Measurements from ENCODE around the gene SUCLG1. TPM values are rescaled to one million over a fixed set of nuclear protein-coding genes. Genes with fewer than 3 reads are reported as not detected.
"Not testable (repeated sequence)": the region's sequence is repeated elsewhere in the genome, so short reads cannot be mapped to it uniquely, and the experiment has no call there.

The SUCLG1 gene
- total RNA-seq, 2 experiments from 2014 or later = 75.3 to 80.7 TPM

DNA sequence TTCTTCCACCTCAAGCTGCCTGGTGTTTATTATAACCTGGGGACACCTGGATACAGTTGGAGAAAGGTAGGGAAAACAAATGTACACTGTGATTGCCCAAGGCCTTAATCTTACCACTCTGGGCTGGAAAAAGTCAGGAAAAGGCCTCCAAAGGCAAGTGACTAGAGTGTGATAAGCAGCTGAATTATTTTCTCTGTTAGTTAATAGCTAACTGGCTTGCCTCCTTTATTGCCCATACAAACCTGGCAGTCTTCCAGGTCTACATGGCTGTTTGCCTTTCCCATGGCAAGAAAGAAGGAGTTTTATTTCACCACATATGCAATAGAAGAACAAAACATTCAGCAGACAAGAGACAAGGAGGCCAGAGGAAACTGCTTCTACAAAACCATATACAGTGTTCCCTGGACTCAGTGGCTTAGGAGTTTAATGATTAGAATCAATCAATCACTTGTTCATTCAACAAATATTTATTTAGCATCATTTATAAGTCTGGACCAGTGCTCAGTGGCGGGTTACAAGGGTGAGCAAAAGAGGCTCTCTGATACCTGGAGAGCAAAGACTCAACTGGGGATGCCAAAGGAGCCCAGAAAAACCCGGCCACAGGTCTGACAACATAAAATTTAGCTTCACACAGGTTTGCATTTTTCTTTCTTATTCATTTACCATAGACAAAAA lies 27.5 kb upstream of the SUCLG1 start:
- intact Hi-C loops (cut with micrococcal nuclease) = no loop called here
- DNase-seq = no peak
- no peaks in the 10 kb centered on the region for H3K9me3 Mint-ChIP-seq
- H3K4me3 Mint-ChIP-seq = no peak overlapping the region
- no peaks in the 10 kb centered on the region for H3K27me3 Mint-ChIP-seq (ENCODE audit: low read depth)
- CTCF ChIA-PET = no interaction called here
- H3K36me3 Mint-ChIP-seq (ENCODE audit: low read depth) = no peaks in the 10 kb centered on the region
- no peak overlapping the region for H3K27ac Mint-ChIP-seq
- H3K4me1 Mint-ChIP-seq (ENCODE audit: low read depth) = peaks cover 11% of the 10 kb centered on the region

DNA sequence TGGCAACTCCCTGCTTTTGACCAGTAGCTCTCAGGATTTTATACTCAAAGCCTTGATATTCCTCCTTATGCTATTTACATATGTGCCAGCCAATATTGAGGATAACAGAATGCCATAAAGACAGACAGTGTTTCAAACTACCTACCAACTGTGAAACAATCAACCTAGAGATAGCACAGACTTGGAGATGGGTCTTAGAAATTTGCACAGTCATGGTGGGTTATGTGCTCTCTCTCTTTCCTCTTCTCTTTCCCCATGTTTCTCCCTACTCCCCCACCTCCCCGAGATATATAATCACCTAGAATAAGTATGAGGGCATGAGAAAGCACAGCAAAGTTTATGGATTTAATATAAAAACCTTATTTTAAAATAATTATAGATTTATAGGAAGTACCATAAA lies 24.2 kb upstream of the SUCLG1 start:
- intact Hi-C loops (cut with micrococcal nuclease) = no loop called here
- Mint-ChIP-seq H3K4me3 (no peak overlapping the region), H3K36me3 (ENCODE audit: low read depth) (no peaks in the 10 kb centered on the region), H3K27me3 (ENCODE audit: low read depth) (no peaks in the 10 kb centered on the region), H3K27ac (no peak overlapping the region), H3K4me1 (ENCODE audit: low read depth) (peaks cover 17% of the 10 kb centered on the region), H3K9me3 (no peaks in the 10 kb centered on the region)
- CTCF ChIA-PET = interaction anchor here (0.9 kb wide), 1 partner anchor 443 kb away, joined by 3 read pairs; no protein-coding TSS in a partner anchor
- no peak for DNase-seq

DNA sequence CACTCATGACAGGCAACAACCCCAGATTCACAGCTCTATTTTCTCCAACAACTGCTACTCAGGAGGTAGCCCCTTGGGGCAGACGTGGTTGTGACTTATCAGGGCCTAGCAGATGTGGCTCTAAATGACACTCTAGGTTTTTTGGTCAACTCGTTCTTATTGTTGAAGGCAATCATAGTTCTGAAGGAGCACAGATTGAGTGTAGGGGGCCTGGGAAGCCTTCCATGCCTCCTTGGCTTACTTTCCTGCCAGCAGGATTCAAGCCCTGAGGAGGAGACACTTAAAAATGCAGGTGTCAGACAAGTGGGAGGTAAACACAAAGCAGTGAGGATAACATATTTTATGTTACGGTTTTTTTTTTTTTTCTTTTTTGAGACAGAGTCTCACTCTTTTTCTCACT lies 23.5 kb upstream of the SUCLG1 start:
- intact Hi-C loops (cut with micrococcal nuclease) = no loop called here
- H3K9me3 Mint-ChIP-seq = peaks cover 2% of the 10 kb centered on the region
- CTCF ChIA-PET = interaction anchor here (1.2 kb wide), 1 partner anchor 24 kb away, joined by 3 read pairs; no protein-coding TSS in a partner anchor
- H3K4me1 Mint-ChIP-seq (ENCODE audit: low read depth) = peaks cover 17% of the 10 kb centered on the region
- no peak for DNase-seq
- no peaks in the 10 kb centered on the region for H3K27me3 Mint-ChIP-seq (ENCODE audit: low read depth)
- no peak overlapping the region for H3K4me3 Mint-ChIP-seq
- no peaks in the 10 kb centered on the region for H3K36me3 Mint-ChIP-seq (ENCODE audit: low read depth)
- no peak overlapping the region for H3K27ac Mint-ChIP-seq

DNA sequence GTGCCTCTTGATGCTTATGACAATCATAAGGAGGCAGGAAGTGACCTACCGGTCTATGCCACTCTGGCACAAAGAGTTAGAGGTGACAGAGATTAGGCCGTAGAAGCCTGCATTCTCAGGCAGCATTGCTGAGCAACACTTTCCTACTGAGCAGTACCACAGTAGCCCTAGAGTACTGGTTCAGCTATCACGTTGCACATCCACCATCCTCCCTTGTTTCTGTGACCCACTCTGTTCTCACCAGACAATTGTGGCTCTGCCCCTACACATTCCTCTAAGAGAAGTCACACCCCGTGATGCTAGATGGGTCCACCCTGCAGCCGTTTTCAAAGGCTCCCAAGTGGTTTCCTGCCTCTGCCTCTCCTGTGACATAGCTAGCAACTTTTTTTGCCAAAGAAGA lies 22.6 kb upstream of the SUCLG1 start:
- H3K27me3 Mint-ChIP-seq (ENCODE audit: low read depth) = no peaks in the 10 kb centered on the region
- peaks cover 8% of the 10 kb centered on the region for H3K9me3 Mint-ChIP-seq
- intact Hi-C loops (cut with micrococcal nuclease) = loop anchor here (1.0 kb wide), 1 partner anchor 22 kb away; the partner anchor contains the start of gene SUCLG1
- peak; percentile 57 for DNase-seq
- CTCF ChIA-PET = interaction anchor here (1.2 kb wide), 2 partner anchors 24 to 444 kb away, joined by 3 read pairs; no protein-coding TSS in a partner anchor
- no peaks in the 10 kb centered on the region for H3K36me3 Mint-ChIP-seq (ENCODE audit: low read depth)
- peak overlapping the region; percentile 35 for H3K27ac Mint-ChIP-seq
- no peak overlapping the region for H3K4me3 Mint-ChIP-seq
- H3K4me1 Mint-ChIP-seq (ENCODE audit: low read depth) = peaks cover 17% of the 10 kb centered on the region

DNA sequence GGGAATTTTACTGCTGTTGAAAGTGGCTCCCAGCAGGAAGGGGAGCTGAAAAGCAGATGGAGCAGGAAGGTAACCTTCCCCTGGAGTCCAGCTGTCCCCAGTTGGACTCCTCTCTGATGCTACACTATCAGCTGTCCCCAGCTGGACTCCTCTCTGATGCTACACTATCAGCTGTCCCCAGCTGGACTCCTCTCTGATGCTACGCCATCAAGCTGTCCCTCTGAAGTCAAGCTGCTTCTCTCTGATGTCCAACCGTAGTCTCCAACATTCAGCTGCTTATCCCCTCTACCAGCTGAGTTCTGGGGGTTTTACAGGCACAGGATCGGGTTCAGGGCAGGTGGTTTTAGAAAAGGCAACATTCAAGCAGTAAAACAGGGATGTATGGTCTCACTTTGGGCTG lies 19.8 kb upstream of the SUCLG1 start:
- H3K36me3 Mint-ChIP-seq (ENCODE audit: low read depth) = no peaks in the 10 kb centered on the region
- H3K27ac Mint-ChIP-seq = no peak overlapping the region
- intact Hi-C loops (cut with micrococcal nuclease) = no loop called here
- H3K4me1 Mint-ChIP-seq (ENCODE audit: low read depth) = peaks cover 17% of the 10 kb centered on the region
- no peaks in the 10 kb centered on the region for H3K27me3 Mint-ChIP-seq (ENCODE audit: low read depth)
- H3K9me3 Mint-ChIP-seq = peaks cover 8% of the 10 kb centered on the region
- H3K4me3 Mint-ChIP-seq = no peak overlapping the region
- DNase-seq = no peak
- CTCF ChIA-PET = no interaction called here

DNA sequence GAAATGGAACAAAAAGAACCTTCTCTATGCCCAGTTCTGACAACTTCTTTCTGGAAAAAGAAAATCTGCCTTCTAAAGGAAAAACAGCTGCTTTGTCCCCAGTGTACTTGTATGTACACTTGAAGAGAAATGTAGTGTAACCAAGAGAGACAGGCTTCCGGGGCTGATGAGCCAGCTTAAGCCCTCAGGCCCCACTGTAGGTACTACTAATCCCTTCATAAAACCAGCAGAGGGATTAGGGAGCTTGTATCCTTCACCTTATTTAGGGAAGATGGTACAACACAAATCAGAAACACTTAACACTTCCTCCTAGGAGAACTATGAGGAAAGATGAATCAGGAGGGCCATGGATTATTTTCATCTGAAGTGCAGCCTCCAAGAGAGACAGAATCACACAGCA lies 18.8 kb upstream of the SUCLG1 start:
- no peaks in the 10 kb centered on the region for H3K27me3 Mint-ChIP-seq (ENCODE audit: low read depth)
- intact Hi-C loops (cut with micrococcal nuclease) = no loop called here
- H3K4me3 Mint-ChIP-seq = no peak overlapping the region
- H3K9me3 Mint-ChIP-seq = peaks cover 8% of the 10 kb centered on the region
- CTCF ChIA-PET = no interaction called here
- no peak overlapping the region for H3K27ac Mint-ChIP-seq
- peaks cover 17% of the 10 kb centered on the region for H3K4me1 Mint-ChIP-seq (ENCODE audit: low read depth)
- no peak for DNase-seq
- H3K36me3 Mint-ChIP-seq (ENCODE audit: low read depth) = no peaks in the 10 kb centered on the region

DNA sequence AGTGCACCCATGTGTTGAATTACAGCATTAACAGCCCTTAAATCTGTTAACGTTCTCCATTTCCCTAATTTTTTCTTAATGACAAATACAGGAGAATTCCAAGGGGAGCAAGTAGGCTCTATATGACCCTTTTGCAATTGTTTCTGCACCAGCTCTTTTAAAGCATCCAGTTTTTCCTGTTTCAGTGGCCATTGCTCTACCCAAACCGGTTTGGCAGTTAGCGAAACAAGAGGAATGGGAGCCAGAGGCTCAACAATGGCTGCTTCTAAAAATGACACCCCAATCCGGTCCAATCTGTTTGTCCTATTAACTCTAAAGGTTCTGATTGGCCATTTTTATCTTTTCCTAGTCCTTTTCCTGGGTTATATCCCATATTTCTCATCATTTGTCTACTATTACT lies 15.1 kb upstream of the SUCLG1 start:
- no peak for DNase-seq
- intact Hi-C loops (cut with micrococcal nuclease) = no loop called here
- H3K36me3 Mint-ChIP-seq (ENCODE audit: low read depth) = no peaks in the 10 kb centered on the region
- no peak overlapping the region for H3K4me3 Mint-ChIP-seq
- no peaks in the 10 kb centered on the region for H3K4me1 Mint-ChIP-seq (ENCODE audit: low read depth)
- no peaks in the 10 kb centered on the region for H3K27me3 Mint-ChIP-seq (ENCODE audit: low read depth)
- peaks cover 8% of the 10 kb centered on the region for H3K9me3 Mint-ChIP-seq
- CTCF ChIA-PET = interaction anchor here (0.7 kb wide), 1 partner anchor 173 kb away, joined by 3 read pairs; no protein-coding TSS in a partner anchor
- H3K27ac Mint-ChIP-seq = no peak overlapping the region

DNA sequence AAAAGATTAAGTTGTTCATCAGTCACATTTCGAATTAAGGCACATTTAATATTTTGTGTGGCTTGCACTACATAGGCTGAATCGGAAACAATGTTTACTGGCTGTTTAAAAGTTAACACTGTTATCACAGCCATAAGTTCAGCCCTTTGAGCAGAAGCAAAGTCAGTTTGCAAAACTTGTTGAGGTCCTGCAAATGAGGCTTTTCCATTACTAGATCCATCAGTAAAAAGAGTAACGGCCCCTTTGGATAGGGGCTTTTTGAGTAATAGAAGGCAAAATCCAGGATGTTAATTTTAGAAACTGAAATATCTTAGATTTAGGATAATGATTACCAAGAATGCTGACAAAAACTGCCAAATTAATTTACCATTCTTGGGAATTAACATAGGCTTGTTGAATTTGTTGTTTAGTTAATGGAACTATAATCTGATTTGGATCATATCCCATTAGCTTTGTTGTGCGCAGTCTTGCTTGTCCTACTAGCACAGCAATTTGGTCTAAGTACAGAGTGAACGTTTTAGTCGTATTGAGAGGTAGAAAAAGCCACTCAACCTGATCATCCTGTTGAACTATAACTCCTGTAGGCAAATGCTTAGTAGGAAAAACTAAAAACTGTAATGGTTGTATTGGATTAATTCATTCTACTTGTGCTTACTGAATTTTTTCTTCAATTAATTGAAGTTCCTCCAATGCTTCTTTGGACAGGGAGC lies 13.9 kb upstream of the SUCLG1 start:
- H3K4me1 Mint-ChIP-seq (ENCODE audit: low read depth) = no peaks in the 10 kb centered on the region
- H3K9me3 Mint-ChIP-seq = peaks cover 8% of the 10 kb centered on the region
- H3K36me3 Mint-ChIP-seq (ENCODE audit: low read depth) = no peaks in the 10 kb centered on the region
- intact Hi-C loops (cut with micrococcal nuclease) = no loop called here
- no peak overlapping the region for H3K27ac Mint-ChIP-seq
- CTCF ChIA-PET = no interaction called here
- DNase-seq = no peak
- H3K27me3 Mint-ChIP-seq (ENCODE audit: low read depth) = no peaks in the 10 kb centered on the region
- H3K4me3 Mint-ChIP-seq = no peak overlapping the region

DNA sequence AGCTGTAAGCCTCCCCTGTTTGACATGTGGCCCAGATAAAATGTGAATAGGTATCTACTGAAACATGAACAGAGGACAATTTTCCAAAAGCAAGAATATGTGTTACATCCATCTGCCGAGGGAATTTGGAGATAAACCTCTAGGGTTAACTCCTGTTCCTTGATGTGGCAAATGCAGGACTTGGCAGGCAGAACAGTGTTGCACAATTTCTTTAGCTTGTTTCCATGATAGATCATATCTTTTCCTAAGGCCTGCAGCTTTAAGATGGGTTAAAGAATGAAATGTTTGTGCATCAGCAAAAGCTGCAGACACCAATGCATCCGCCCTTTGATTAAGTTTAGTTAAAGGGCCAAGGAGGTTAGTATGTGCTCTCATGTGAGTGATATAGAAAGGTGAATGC lies 13.3 kb upstream of the SUCLG1 start:
- DNase-seq; H3K27me3 Mint-ChIP-seq (ENCODE audit: low read depth); H3K36me3 Mint-ChIP-seq (ENCODE audit: low read depth); H3K4me3 Mint-ChIP-seq; CTCF ChIA-PET; intact Hi-C loops (cut with micrococcal nuclease); H3K9me3 Mint-ChIP-seq; H3K4me1 Mint-ChIP-seq (ENCODE audit: low read depth); H3K27ac Mint-ChIP-seq: not testable (repeated sequence)

DNA sequence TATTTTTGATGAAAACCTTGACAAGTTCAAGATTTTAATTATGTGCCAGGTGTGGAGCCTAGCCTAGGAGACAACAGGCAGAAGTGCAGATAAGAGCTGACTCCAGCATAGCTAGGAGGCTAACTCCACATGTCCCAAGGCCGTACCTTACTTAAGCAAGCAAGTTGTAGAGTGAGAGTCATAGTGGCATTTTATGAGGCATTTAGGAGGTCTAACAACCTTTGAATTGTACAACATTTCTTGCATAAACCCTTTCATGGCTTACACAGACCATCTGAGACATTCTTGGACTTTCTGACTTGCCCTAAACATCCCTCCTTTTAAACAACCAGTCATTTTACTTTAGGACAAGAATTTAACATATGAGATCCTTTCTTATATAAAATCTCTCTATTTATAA lies 8.3 kb upstream of the SUCLG1 start:
- H3K27ac Mint-ChIP-seq = no peak overlapping the region
- CTCF ChIA-PET = no interaction called here
- no peak overlapping the region for H3K4me3 Mint-ChIP-seq
- H3K4me1 Mint-ChIP-seq (ENCODE audit: low read depth) = no peaks in the 10 kb centered on the region
- intact Hi-C loops (cut with micrococcal nuclease) = no loop called here
- no peaks in the 10 kb centered on the region for H3K27me3 Mint-ChIP-seq (ENCODE audit: low read depth)
- H3K9me3 Mint-ChIP-seq = peaks cover 7% of the 10 kb centered on the region
- no peak for DNase-seq
- H3K36me3 Mint-ChIP-seq (ENCODE audit: low read depth) = no peaks in the 10 kb centered on the region

DNA sequence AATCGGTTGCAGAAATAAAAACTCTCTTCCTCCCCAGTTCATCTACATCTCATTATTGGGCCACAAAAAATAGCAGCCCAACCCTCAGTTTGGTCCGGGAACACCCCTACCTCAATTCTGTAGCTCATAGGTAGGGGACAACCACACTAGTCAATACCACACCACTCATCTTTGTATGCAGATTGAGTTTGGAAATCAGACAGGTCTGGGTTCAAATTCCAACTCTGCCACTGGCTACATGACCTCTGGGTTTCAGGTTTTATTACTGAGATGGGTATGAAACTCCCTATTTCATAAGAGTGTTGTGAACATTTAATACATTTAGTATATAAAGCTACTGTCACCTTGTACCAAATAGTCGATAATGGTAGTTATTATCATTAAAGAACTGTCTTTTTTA lies 2.2 kb upstream of the SUCLG1 start:
- Mint-ChIP-seq H3K4me1 (ENCODE audit: low read depth) (peaks cover 29% of the 10 kb centered on the region), H3K9me3 (peaks cover 2% of the 10 kb centered on the region), H3K27me3 (ENCODE audit: low read depth) (no peaks in the 10 kb centered on the region), H3K36me3 (ENCODE audit: low read depth) (no peaks in the 10 kb centered on the region), H3K27ac (no peak overlapping the region), H3K4me3 (no peak overlapping the region)
- CTCF ChIA-PET = interaction anchor here (0.8 to 1.0 kb wide), 2 partner anchors 234 to 465 kb away, joined by 3 to 4 read pairs; no protein-coding TSS in a partner anchor
- intact Hi-C loops (cut with micrococcal nuclease) = no loop called here
- DNase-seq = no peak

DNA sequence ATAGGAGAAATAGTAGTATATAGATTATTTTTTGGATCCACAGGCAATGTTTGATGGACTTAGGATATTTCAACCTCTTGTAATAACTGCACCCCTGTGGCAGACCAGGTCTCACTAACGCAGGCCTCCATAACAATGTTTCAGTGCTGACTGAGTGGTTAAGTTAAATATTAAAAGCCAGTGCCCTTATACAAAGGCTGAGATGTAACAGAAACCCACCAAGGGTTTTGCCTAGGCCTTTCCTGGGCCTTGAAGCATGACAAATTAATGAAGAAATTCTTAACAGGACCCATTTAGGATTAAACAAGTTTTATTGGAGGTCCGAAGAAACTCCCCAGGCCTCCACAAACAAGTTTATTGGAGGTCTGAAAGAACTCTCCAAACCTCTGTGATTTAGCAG lies 1.6 kb upstream of the SUCLG1 start:
- H3K4me3 Mint-ChIP-seq = no peak overlapping the region
- peaks cover 35% of the 10 kb centered on the region for H3K4me1 Mint-ChIP-seq (ENCODE audit: low read depth)
- no peaks in the 10 kb centered on the region for H3K36me3 Mint-ChIP-seq (ENCODE audit: low read depth)
- intact Hi-C loops (cut with micrococcal nuclease) = no loop called here
- no peak for DNase-seq
- no peaks in the 10 kb centered on the region for H3K27me3 Mint-ChIP-seq (ENCODE audit: low read depth)
- CTCF ChIA-PET = interaction anchor here (1.0 kb wide), 1 partner anchor 171 kb away, joined by 3 read pairs; no protein-coding TSS in a partner anchor
- H3K27ac Mint-ChIP-seq = no peak overlapping the region
- H3K9me3 Mint-ChIP-seq = peaks cover 2% of the 10 kb centered on the region
